SK-N-SH (cell line): Measurements from ENCODE around the gene EAPP.
"Not testable (repeated sequence)": the region's sequence is repeated elsewhere in the genome, so short reads cannot be mapped to it uniquely, and the experiment has no call there.

Source experiments
- CHD2 ChIP-seq: fragments of 150-350 bp; IDR thresholded peaks from 2 replicates; pipeline ENCODE4 v1.6.1; 2018; ENCODE audit warnings: low read length; ENCODE audit not compliant: partially characterized antibody
- ELF1 ChIP-seq: IDR thresholded peaks from 2 replicates; pipeline ENCODE4 v1.4.0; 2012
- EZH2phosphoT487 ChIP-seq: fragments of 200-600 bp; sonication (generic); IDR thresholded peaks from 2 replicates; pipeline ENCODE4 v1.6.1; 2017; ENCODE audit warnings: low read depth, mixed run types, mild to moderate bottlenecking, antibody characterized with exemption, moderate library complexity, borderline replicate concordance
- GABPA ChIP-seq: IDR thresholded peaks from 2 replicates; pipeline ENCODE4 v1.4.0; 2012; ENCODE audit warnings: low read depth, mild to moderate bottlenecking
- MAX ChIP-seq: IDR thresholded peaks from 2 replicates; pipeline ENCODE4 v1.4.0; 2012; ENCODE audit warnings: low read depth
- MEF2A ChIP-seq: IDR thresholded peaks from 2 replicates; pipeline ENCODE4 v1.4.0; 2012; ENCODE audit warnings: low read depth, borderline replicate concordance
- NRF1 ChIP-seq: IDR thresholded peaks from 2 replicates; pipeline ENCODE4 v1.6.1; 2012; ENCODE audit warnings: low read depth, mild to moderate bottlenecking, low read length
- POLR2AphosphoS5 ChIP-seq: IDR thresholded peaks from 2 replicates; pipeline ENCODE4 v1.6.1; 2012; ENCODE audit warnings: low read depth, low read length
- RAD21 ChIP-seq: IDR thresholded peaks from 2 replicates; pipeline ENCODE4 v1.6.1; 2012; ENCODE audit warnings: mild to moderate bottlenecking, low read length
- RCOR1 ChIP-seq: fragments of 150-350 bp; IDR thresholded peaks from 2 replicates; pipeline ENCODE4 v1.6.1; 2017; ENCODE audit warnings: antibody characterized with exemption, low read length
- USF2 ChIP-seq: fragments of 150-350 bp; IDR thresholded peaks from 2 replicates; pipeline ENCODE4 v1.6.1; 2017; ENCODE audit warnings: antibody characterized with exemption, low read length, low read depth, borderline replicate concordance
- YY1 ChIP-seq: IDR thresholded peaks from 2 replicates; pipeline ENCODE4 v1.4.0; 2012; ENCODE audit warnings: low read depth, mild to moderate bottlenecking
- TF ChIP-seq, protein P1 (sequence below): fragments of 200-600 bp; sonication (generic); IDR thresholded peaks from 2 replicates; pipeline ENCODE4 v1.6.1; 2017; ENCODE audit warnings: antibody characterized with exemption, mild to moderate bottlenecking, moderate library complexity

GRCh38 chr14:34546272-34547135 lies 7.0 kb upstream of the EAPP start:
- TF ChIP-seq POLR2AphosphoS5, USF2, YY1, CHD2, ELF1, EZH2phosphoT487, MEF2A, NRF1, GABPA, MAX, RCOR1, RAD21: not testable (repeated sequence)
- TF ChIP-seq, protein P1, sequence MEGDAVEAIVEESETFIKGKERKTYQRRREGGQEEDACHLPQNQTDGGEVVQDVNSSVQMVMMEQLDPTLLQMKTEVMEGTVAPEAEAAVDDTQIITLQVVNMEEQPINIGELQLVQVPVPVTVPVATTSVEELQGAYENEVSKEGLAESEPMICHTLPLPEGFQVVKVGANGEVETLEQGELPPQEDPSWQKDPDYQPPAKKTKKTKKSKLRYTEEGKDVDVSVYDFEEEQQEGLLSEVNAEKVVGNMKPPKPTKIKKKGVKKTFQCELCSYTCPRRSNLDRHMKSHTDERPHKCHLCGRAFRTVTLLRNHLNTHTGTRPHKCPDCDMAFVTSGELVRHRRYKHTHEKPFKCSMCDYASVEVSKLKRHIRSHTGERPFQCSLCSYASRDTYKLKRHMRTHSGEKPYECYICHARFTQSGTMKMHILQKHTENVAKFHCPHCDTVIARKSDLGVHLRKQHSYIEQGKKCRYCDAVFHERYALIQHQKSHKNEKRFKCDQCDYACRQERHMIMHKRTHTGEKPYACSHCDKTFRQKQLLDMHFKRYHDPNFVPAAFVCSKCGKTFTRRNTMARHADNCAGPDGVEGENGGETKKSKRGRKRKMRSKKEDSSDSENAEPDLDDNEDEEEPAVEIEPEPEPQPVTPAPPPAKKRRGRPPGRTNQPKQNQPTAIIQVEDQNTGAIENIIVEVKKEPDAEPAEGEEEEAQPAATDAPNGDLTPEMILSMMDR, result not testable (repeated sequence)
